ENCODE measurements around the gene MUC15. TPM values are rescaled to one million over a fixed set of nuclear protein-coding genes. Genes with fewer than 3 reads are reported as not detected.

MUC15 gene
- total and polyA plus RNA-seq, 2 donors (not counting 3 experiments of a cell fraction or from before 2014, with no cell fraction given) = not detected

GRCh38 chr11:26537341-26537740, 34.7 kb downstream of the MUC15 start:
- Histone ChIP-seq H3K9ac (replicated peaks; ENCODE audit: extremely low read depth, insufficient read depth, low read length) (no peak overlapping the region), H3K9me3 (replicated peaks; ENCODE audit: control insufficient read depth, insufficient read depth, low read length) (no peaks in the 10 kb centered on the region), H3K36me3 (ENCODE audit: control insufficient read depth in 2 of 2, extremely low read depth in 1 of 2, insufficient read depth in 2 of 2, low read length in 2 of 2) (no peaks in the 10 kb centered on the region), H3K27ac (ENCODE audit: insufficient read depth, low read depth, low read length) (no peak overlapping the region), H3K79me2 (ENCODE audit: control insufficient read depth, insufficient read depth, low read length) (no peaks in the 10 kb centered on the region), H3K27me3 (ENCODE audit: control insufficient read depth in 2 of 2, insufficient read depth in 2 of 2, low read length in 2 of 2) (no peaks in the 10 kb centered on the region), H3K4me2 (ENCODE audit: insufficient read depth, low read length) (no peak overlapping the region), H3K4me3 (replicated peaks in 1 of 3; ENCODE audit: insufficient read depth in 1 of 3, low read depth in 1 of 3, low read length in 3 of 3) (no peak overlapping the region), H4K20me1 (replicated peaks; ENCODE audit: control insufficient read depth, extremely low read depth, insufficient read depth, low read length) (no peaks in the 10 kb centered on the region), H2AFZ (ENCODE audit: low read depth, low read length) (no peak overlapping the region), H3K9me1 (replicated peaks; ENCODE audit: control insufficient read depth, extremely low read depth, insufficient read depth, low read length) (no peaks in the 10 kb centered on the region), H3K4me1 (ENCODE audit: control insufficient read depth, extremely low read depth, insufficient read depth, low read length) (no peaks in the 10 kb centered on the region)
- no TSS peak for BruUV-seq (replicated peaks)
- no peak for FAIRE-seq
- ChIA-PET CTCF (no interaction called here), POLR2A (no interaction called here)
- dilution Hi-C loops (cut with MboI; ENCODE audit: extremely low pct_ligation_motif_present, low sequenced_read_pairs) (no loop called here), intact Hi-C loops (cut with micrococcal nuclease) (no loop called here)
- TF ChIP-seq EZH2 (IDR thresholded peaks at IDR 0.05; ENCODE audit: borderline replicate concordance, low read depth, low read length, severe bottlenecking) (no peak), GATA2 (IDR thresholded peaks at IDR 0.05; ENCODE audit: insufficient read depth, insufficient read length, low read depth, low read length) (no peak), POLR2A (IDR thresholded peaks at IDR 0.05; ENCODE audit: low read depth, low read length) (no peak)
- DNase-seq (ENCODE audit: low read depth, low spot score) = no peak

DNA sequence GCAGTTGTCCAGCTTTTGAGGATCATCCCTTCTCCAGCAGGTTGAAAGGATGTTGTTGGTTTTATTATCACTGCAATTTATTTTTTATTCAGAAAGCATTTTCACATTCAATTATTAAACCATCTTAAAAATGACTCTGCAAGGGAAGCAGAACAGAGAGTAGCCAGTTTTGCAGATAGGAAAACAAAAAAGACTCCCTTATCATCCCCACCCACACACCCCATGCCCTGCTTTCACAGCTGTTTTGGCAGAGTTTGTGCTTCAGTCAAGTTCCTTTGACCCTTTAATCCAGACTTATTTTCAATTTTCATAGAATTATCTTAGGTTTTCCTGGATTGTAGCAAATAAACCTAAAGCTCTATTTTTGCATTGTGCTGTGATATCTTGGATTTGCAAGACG, 44.4 kb downstream of the MUC15 start:
- TF ChIP-seq GATA2 (IDR thresholded peaks at IDR 0.05; ENCODE audit: insufficient read depth, insufficient read length, low read depth, low read length) (no peak), FOS (IDR thresholded peaks at IDR 0.05; ENCODE audit: borderline replicate concordance, insufficient read depth, low read length) (no peak), POLR2A (IDR thresholded peaks at IDR 0.05; ENCODE audit: low read depth, low read length) (no peak), MAX (IDR thresholded peaks at IDR 0.05; ENCODE audit: insufficient read depth, insufficient read length) (no peak), POLR2AphosphoS5 (IDR thresholded peaks at IDR 0.05; ENCODE audit: insufficient read depth, low read depth, low read length) (no peak), EZH2 (IDR thresholded peaks at IDR 0.05; ENCODE audit: borderline replicate concordance, low read depth, low read length, severe bottlenecking) (no peak), JUN (IDR thresholded peaks at IDR 0.05; ENCODE audit: borderline replicate concordance, insufficient read depth, insufficient read length, low read depth) (no peak), MYC (IDR thresholded peaks at IDR 0.05; ENCODE audit: low read depth, low read length) (no peak)
- TF ChIP-seq, protein P1, sequence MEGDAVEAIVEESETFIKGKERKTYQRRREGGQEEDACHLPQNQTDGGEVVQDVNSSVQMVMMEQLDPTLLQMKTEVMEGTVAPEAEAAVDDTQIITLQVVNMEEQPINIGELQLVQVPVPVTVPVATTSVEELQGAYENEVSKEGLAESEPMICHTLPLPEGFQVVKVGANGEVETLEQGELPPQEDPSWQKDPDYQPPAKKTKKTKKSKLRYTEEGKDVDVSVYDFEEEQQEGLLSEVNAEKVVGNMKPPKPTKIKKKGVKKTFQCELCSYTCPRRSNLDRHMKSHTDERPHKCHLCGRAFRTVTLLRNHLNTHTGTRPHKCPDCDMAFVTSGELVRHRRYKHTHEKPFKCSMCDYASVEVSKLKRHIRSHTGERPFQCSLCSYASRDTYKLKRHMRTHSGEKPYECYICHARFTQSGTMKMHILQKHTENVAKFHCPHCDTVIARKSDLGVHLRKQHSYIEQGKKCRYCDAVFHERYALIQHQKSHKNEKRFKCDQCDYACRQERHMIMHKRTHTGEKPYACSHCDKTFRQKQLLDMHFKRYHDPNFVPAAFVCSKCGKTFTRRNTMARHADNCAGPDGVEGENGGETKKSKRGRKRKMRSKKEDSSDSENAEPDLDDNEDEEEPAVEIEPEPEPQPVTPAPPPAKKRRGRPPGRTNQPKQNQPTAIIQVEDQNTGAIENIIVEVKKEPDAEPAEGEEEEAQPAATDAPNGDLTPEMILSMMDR (IDR thresholded peaks at IDR 0.05; ENCODE audit: extremely low read depth in 1 of 2, insufficient read depth in 1 of 2, low read depth in 1 of 2, low read length in 2 of 2) = no peak
- DNase-seq (ENCODE audit: low read depth, low spot score) (no peak), FAIRE-seq (no peak)
- H3K9me3 ChIP-seq (replicated peaks; ENCODE audit: control insufficient read depth, insufficient read depth, low read length) = no peaks in the 10 kb centered on the region
- no peak overlapping the region for H2AFZ ChIP-seq (ENCODE audit: low read depth, low read length)
- ChIA-PET CTCF (no interaction called here), POLR2A (no interaction called here)
- dilution Hi-C loops (cut with MboI; ENCODE audit: extremely low pct_ligation_motif_present, low sequenced_read_pairs) (no loop called here), intact Hi-C loops (cut with micrococcal nuclease) (no loop called here)
- H3K27ac ChIP-seq (ENCODE audit: insufficient read depth, low read depth, low read length) = no peak overlapping the region
- no peaks in the 10 kb centered on the region for H3K4me1 ChIP-seq (ENCODE audit: control insufficient read depth, extremely low read depth, insufficient read depth, low read length)
- no peak overlapping the region for H3K9ac ChIP-seq (replicated peaks; ENCODE audit: extremely low read depth, insufficient read depth, low read length)
- no peak overlapping the region for H3K4me2 ChIP-seq (ENCODE audit: insufficient read depth, low read length)
- no peak overlapping the region for H3K4me3 ChIP-seq (replicated peaks in 1 of 3; ENCODE audit: insufficient read depth in 1 of 3, low read depth in 1 of 3, low read length in 3 of 3)
- H4K20me1 ChIP-seq (replicated peaks; ENCODE audit: control insufficient read depth, extremely low read depth, insufficient read depth, low read length) = no peaks in the 10 kb centered on the region
- no peaks in the 10 kb centered on the region for H3K27me3 ChIP-seq (ENCODE audit: control insufficient read depth in 2 of 2, insufficient read depth in 2 of 2, low read length in 2 of 2)
- no TSS peak for BruUV-seq (replicated peaks)
- H3K36me3 ChIP-seq (ENCODE audit: control insufficient read depth in 2 of 2, extremely low read depth in 1 of 2, insufficient read depth in 2 of 2, low read length in 2 of 2) = no peaks in the 10 kb centered on the region
- no peaks in the 10 kb centered on the region for H3K9me1 ChIP-seq (replicated peaks; ENCODE audit: control insufficient read depth, extremely low read depth, insufficient read depth, low read length)
- H3K79me2 ChIP-seq (ENCODE audit: control insufficient read depth, insufficient read depth, low read length) = no peaks in the 10 kb centered on the region

Data from endothelial cell of umbilical vein (primary cell).